Aorta (tissue), 5 donors: ENCODE data around the gene MATN1. TPM values are rescaled to one million over a fixed set of nuclear protein-coding genes. Genes with fewer than 3 reads are reported as not detected.

Experiments
- ATAC-seq: fragments of 200-7000 bp; cut with Tn5 transposase; one replicate; pipeline ENCODE4 v1.9.1; 2022; ENCODE audit warnings: moderate library complexity; ENCODE audit not compliant: low FRiP score
- DNase-seq, 2 donors: peaks; one replicate each; pipeline ENCODE4 v3.0.0-alpha.2; 2020
- H3K27ac ChIP-seq, 2 donors: one replicate each; pipeline ENCODE4 v1.5.1; 2013; ENCODE audit warnings: low read length in 2 of 2, mild to moderate bottlenecking in 2 of 2, moderate library complexity in 2 of 2, control low read depth in 1 of 2, inconsistent platforms in 1 of 2, low read depth in 1 of 2
- H3K27me3 ChIP-seq, 2 donors: one replicate each; pipeline ENCODE4 v1.6.1; 2013; ENCODE audit warnings: control low read depth in 1 of 2, low read length in 1 of 2, mild to moderate bottlenecking in 1 of 2, moderate library complexity in 1 of 2; ENCODE audit not compliant: insufficient read depth in 2 of 2, control insufficient read depth in 1 of 2
- H3K36me3 ChIP-seq, 2 donors: one replicate each; pipeline ENCODE4 v1.6.1; 2013; ENCODE audit warnings: control low read depth in 1 of 2, low read length in 1 of 2, mild to moderate bottlenecking in 1 of 2; ENCODE audit not compliant: insufficient read depth in 2 of 2, control insufficient read depth in 1 of 2
- H3K4me1 ChIP-seq, 2 donors: one replicate each; pipeline ENCODE4 v1.6.1; 2013; ENCODE audit warnings: low read length in 2 of 2, control low read depth in 1 of 2, mild to moderate bottlenecking in 1 of 2, moderate library complexity in 1 of 2; ENCODE audit not compliant: insufficient read depth in 2 of 2, control insufficient read depth in 1 of 2
- H3K4me3 ChIP-seq, 2 donors: one replicate each; pipeline ENCODE4 v1.5.1; 2013; ENCODE audit warnings: low read length in 2 of 2, control low read depth in 1 of 2, mild to moderate bottlenecking in 1 of 2
- H3K9me3 ChIP-seq: one replicate; pipeline ENCODE4 v1.6.1; 2013; ENCODE audit warnings: mild to moderate bottlenecking, low read length; ENCODE audit not compliant: control insufficient read depth
- WGBS, 2 donors: extraction: QIAGEN DNeasy Blood & Tissue Kit; methylation state at CpG; one replicate each; pipeline ENCODE4 v1.1.7; 2013; 5-methylcytosine and 5-hydroxymethylcytosine counted together
- intact Hi-C, 2 donors: fragments of 100-400 bp; cut with DNase I; formaldehyde crosslinking; loops; one replicate each; pipeline versions ENCODE4 v1.14.2 to v1.15.0; 2022
- microRNA-seq, 2 donors: library from miRNA; unstranded; fragments of <30 nt; microRNA quantifications; one replicate each; pipeline ENCODE4 v1.2.0, GENCODE V29; 2020
- polyA plus RNA-seq, 2 donors: library from polyadenylated mRNA; stranded (reverse); fragments of 200-250 nt; gene quantifications; one replicate each; pipeline ENCODE4 v1.2.3, GENCODE V29; 2013
- total RNA-seq, 2 donors: library from RNA; stranded (reverse); fragmentation: NEBNext Ultra II Directional; extraction: Animal tissue kit (Norgen Biotek cat#: 25700); gene quantifications; one replicate each; pipeline ENCODE4 v1.2.1, GENCODE V29; 2021
- donor health status: healthy with polysubstance abuse.
- donor health status: Bipolar disorder and iron deficiency.
- donor health status: DM: no; HTN: no; CAD: no.
- donor health status: DM: no; HTN: no; CAD: no.
- donor health status: DM: yes; HTN: yes; CAD: no.

The MATN1 gene
- total and polyA plus RNA-seq, 4 donors, result 0.42 TPM; not detected in 3

DNA sequence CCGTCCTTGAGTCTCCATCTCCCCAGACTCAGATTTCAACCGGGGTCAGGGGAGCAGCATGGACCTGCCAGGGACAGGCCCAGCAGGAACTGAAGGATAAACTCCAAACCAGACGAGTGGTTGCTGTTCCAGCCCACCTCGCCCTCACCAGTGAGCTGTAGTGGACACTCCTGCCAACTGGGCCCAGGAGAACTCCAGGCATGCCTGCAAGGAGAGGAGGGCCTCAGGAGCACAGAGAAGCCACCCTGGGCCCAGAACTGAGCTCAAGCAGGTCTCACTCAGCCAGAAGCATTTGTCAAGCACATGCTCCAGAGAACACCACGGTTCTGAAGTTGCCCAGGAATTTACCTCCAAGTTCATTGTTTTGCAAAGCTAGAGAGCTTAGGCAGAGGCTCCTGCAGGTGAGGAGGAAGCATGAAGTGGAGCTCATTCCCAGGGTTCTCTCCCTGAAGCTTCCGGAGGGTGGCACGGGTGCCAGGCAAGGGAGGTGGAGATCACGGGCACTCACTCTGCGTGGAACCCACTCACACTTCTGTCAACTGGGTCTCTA is 61.0 kb downstream of the MATN1 start:
- WGBS, 2 donors, result 63 to 73% methylated on average over 9 of the region's 9 CpGs
- no peaks in the 10 kb centered on the region for H3K36me3 ChIP-seq
- H3K4me3 ChIP-seq, result no peak overlapping the region
- no peaks in the 10 kb centered on the region for H3K27me3 ChIP-seq
- H3K9me3 ChIP-seq, result no peaks in the 10 kb centered on the region
- intact Hi-C loops, result no loop called here
- H3K4me1 ChIP-seq, result no peaks in the 10 kb centered on the region
- ATAC-seq (no peak), DNase-seq (peak in 1 of 2 donors; percentile 31)
- no peak overlapping the region for H3K27ac ChIP-seq

DNA sequence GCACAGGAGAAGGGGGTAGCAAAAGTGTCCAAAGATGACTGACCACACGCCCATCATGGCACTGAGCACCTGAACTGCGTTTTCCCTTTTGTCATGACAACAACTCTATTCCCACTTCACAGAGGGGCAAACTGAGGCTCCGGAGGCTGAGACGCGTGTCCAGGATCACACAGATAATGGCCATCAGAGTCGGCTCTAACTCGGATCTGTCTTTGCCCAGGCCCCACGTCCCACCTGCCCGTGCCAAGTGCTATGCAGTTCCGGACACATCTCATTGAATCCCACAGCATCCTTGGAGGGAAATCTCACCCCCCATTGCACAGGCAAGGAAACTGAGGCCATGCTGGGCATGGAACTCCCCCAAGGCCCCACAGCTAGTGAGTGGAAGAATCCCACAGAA is 62.1 kb downstream of the MATN1 start:
- DNase-seq, result no peak

More for the DNA sequence above, 62.1 kb downstream of the MATN1 start:
- ATAC-seq, result no peak
- WGBS, 2 donors, result 90 to 91% methylated on average over 10 of the region's 10 CpGs
- Histone ChIP-seq H3K36me3 (no peaks in the 10 kb centered on the region), H3K9me3 (no peaks in the 10 kb centered on the region), H3K27ac (no peak overlapping the region), H3K27me3 (no peaks in the 10 kb centered on the region), H3K4me1 (no peaks in the 10 kb centered on the region), H3K4me3 (no peak overlapping the region)
- intact Hi-C loops, result no loop called here

Small RNAs within 50 kb of the gene (microRNA-seq; reads per million reads assigned to microRNA genes)
- gene MIR4420, result 0 reads per million in 2 donors

Other genes with a start within 250 kb of the MATN1 start
- 100 to 1,000 TPM; 114 to 116 TPM for gene LAPTM5, start 34.2 kb upstream of the MATN1 start, total RNA-seq
- gene LAPTM5, start 34.2 kb upstream of the MATN1 start, polyA plus RNA-seq, result 100 to 1,000 TPM in 1 of 2 donors, 10 to 100 TPM in 1; 18.0 to 122 TPM
- 10 to 100 TPM; 64.7 to 72.7 TPM for gene SDC3, start 185.2 kb upstream of the MATN1 start, total RNA-seq
- gene SDC3, start 185.2 kb upstream of the MATN1 start, polyA plus RNA-seq, result 10 to 100 TPM; 19.1 to 20.8 TPM